Posterior vena cava (tissue), 2 donors: ENCODE results near the gene ZXDC. TPM values are rescaled to one million over a fixed set of nuclear protein-coding genes. Genes with fewer than 3 reads are reported as not detected.
A peak's percentile ranks its signal among the peaks of the same experiment; 100 is the strongest.

Experiments
- DNase-seq: peaks from one replicate; pipeline ENCODE4 v3.0.0-alpha.2; 2020; ENCODE audit warnings: low spot score
- intact Hi-C, 2 donors: fragments of 100-400 bp; cut with DNase I; formaldehyde crosslinking; loops; one replicate each; pipeline versions ENCODE4 v1.14.1 to v1.14.2; 2022 to 2023
- total RNA-seq, 2 donors: library from RNA; stranded (reverse); fragmentation: NEBNext Ultra II Directional; extraction: Animal tissue kit (Norgen Biotek cat#: 25700); gene quantifications; one replicate each; pipeline ENCODE4 v1.2.1, GENCODE V29; 2021
- donor health status: DM: yes; HTN: yes; CAD: no.
- donor health status: DM: yes; HTN: yes; CAD: no.

ZXDC gene
- total RNA-seq, 2 donors from 2014 or later = 26.8 to 26.9 TPM

GRCh38 chr3:126393563-126393962 lies 82.1 kb downstream of the ZXDC start:
- intact Hi-C loops = loop anchor here (5.0 kb wide), 2 partner anchors 136 to 261 kb away; no protein-coding TSS in a partner anchor
- no peak for DNase-seq

GRCh38 chr3:126392246-126392645 lies 83.4 kb downstream of the ZXDC start:
- DNase-seq = no peak
- intact Hi-C loops = loop anchor here (5.0 kb wide), 2 partner anchors 135 to 260 kb away; no protein-coding TSS in a partner anchor

- intact Hi-C loops = loop anchor here (5.0 kb wide), 2 partner anchors 134 to 259 kb away; no protein-coding TSS in a partner anchor
- DNase-seq = no peak
Measured at GRCh38 chr3:126391631-126392030, 84.1 kb downstream of the ZXDC start.

GRCh38 chr3:126390751-126391150 lies 84.9 kb downstream of the ZXDC start:
- no peak for DNase-seq
- intact Hi-C loops = loop anchor here (5.0 kb wide), 2 partner anchors 133 to 258 kb away; no protein-coding TSS in a partner anchor

- intact Hi-C loops = loop anchor here (5.0 kb wide), 2 partner anchors 133 to 258 kb away; no protein-coding TSS in a partner anchor
- DNase-seq = no peak
Measured at GRCh38 chr3:126390201-126390600, 85.5 kb downstream of the ZXDC start.

- DNase-seq = no peak
- intact Hi-C loops = loop anchor here (2.0 to 5.0 kb wide), 3 partner anchors 132 to 257 kb away; no protein-coding TSS in a partner anchor
Measured at GRCh38 chr3:126389794-126390146, 85.9 kb downstream of the ZXDC start.

GRCh38 chr3:126389112-126389793 lies 86.4 kb downstream of the ZXDC start:
- intact Hi-C loops = loop anchor here in 1 of 2 donors (2.0 kb wide), 1 partner anchor 142 kb away; no protein-coding TSS in a partner anchor
- peak; percentile 98 for DNase-seq

Other genes with a start within 250 kb of the ZXDC start
- 10 to 100 TPM; 10.6 to 15.5 TPM for gene KLF15, start 118.5 kb downstream of the ZXDC start, total RNA-seq
- gene CFAP100, start 81.0 kb downstream of the ZXDC start, total RNA-seq = not detected
- not detected for gene UROC1, start 41.9 kb upstream of the ZXDC start, total RNA-seq
- under 1 TPM; 0.86 to 0.88 TPM for gene CHST13, start 48.3 kb upstream of the ZXDC start, total RNA-seq
- gene C3orf22, start 83.0 kb upstream of the ZXDC start, total RNA-seq = not detected
- gene TXNRD3, start 179.2 kb upstream of the ZXDC start, total RNA-seq = 10 to 100 TPM in 1 of 2 donors, 1 to 10 TPM in 1; 7.4 to 12.1 TPM
- 10 to 100 TPM in 1 of 2 donors, 1 to 10 TPM in 1; 7.3 to 10.1 TPM for gene CHCHD6, start 228.3 kb upstream of the ZXDC start, total RNA-seq